NCI-H1417 treated with DMSO at 0.1 percent for 48 hours (cell line): Measurements from ENCODE around the gene CHST5.

Source experiments
- DNase-seq: peaks from one replicate; lab custom pipeline; 2025; lab: John Stamatoyannopoulos, UW

The CHST5 gene

GRCh38 chr16:75535901-75536300 is at the start of gene CHST5:
TSS of gene CHST5 (minus strand) at chr16:75536108. CDS start at chr16:75530384, 5,724 bp downstream.
- DNase-seq, result no peak

DNA sequence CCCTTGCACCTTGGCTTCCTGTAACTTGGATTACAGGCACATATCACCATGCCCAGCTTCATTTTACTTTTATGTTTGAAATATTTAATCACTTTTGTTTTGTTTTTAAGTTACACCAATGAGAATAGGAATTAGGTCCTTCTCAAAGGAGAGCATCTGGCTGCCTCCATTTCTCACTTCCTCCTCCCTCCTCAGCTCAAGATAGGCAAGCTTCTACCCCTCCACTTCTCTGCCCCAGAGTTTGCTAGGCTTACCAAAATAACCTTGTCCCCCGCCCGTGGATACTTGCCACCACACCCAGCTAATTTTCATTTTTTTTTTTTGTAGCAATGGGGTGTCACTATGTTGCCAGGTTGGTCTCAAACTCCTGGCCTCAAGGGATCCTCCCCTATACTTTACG is 48.2 kb upstream of the CHST5 start:
- DNase-seq, result no peak

GRCh38 chr16:75579281-75579834 is 43.5 kb upstream of the CHST5 start:
- no peak for DNase-seq

DNA sequence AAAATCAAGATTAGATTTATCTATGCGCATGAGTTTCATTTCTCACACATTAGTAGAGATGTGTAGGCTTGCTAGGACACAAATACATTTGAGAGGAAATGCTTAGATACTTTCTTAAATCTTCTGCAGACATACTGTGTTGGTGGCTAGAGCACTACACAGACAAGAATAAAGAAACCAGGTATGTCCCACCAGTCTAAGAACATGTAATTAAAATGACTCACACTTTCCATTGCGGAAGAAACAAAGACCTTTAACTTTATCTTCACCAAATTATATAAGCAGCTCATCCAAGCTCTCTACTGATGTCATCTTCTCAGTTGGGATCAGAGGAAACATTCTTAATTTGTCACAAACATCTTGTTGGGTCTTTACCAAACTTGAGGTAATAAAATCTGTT is 42.8 kb upstream of the CHST5 start:
- no peak for DNase-seq

DNA sequence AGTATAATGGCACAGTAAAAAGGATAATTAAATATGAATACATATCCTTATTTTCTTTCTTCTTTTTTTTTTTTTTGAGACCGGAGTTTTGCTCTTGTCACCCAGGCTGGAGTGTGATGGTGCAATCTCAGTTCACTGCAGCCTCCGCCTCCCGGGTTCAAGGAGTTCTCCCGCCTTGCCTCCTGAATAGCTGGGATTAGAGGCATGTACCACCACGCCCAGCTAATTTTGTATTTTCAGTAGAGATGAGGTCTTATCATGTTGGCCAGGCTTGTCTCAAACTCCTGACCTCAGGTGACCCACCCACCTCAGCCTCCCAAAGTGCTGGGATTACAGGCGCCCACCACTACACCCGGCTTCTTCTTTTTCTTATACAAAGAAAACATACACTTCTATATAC is 42.3 kb upstream of the CHST5 start:
- no peak for DNase-seq

DNA sequence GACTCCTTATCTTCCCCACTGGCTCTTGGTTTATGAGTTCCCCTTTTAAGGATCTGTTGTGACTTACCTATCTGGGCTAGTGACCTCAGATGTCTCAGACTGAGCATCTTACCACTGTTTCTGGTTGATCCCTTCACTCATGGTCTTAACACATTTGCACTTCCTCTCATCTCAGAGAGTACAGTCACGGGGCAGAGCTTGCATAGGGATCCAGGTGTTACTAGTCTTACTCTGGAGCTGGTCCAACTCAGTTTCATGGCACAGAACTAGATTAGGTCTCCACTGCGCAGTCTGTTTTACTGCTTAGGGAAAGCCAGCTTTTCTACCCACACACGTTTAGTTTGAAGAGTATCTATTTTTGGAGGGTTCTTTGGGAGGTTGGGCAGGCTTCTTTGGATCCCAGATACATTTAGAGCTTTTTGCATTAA is 40.5 kb upstream of the CHST5 start:
- no peak for DNase-seq

DNA sequence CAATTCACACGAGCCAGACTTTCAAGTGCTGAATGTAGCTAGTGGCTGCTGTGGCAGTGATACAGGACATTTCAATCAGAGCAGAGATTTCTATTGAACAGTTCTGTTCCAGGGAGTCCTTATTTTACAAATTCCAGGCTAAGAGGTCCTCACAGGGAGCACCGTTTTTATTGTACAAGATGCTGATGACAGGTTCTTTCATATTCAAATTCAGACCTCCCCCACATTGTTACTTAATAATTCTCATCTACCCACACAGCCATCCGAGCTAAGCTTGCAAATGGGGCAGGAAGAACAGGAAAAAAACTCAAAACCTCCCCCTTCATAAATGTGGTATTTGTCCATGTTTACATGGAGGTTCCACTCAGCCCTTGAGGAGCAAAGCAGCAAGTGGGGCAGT is 40.0 kb upstream of the CHST5 start:
- no peak for DNase-seq

GRCh38 chr16:75573955-75574354 is 38.0 kb upstream of the CHST5 start:
- no peak for DNase-seq

DNA sequence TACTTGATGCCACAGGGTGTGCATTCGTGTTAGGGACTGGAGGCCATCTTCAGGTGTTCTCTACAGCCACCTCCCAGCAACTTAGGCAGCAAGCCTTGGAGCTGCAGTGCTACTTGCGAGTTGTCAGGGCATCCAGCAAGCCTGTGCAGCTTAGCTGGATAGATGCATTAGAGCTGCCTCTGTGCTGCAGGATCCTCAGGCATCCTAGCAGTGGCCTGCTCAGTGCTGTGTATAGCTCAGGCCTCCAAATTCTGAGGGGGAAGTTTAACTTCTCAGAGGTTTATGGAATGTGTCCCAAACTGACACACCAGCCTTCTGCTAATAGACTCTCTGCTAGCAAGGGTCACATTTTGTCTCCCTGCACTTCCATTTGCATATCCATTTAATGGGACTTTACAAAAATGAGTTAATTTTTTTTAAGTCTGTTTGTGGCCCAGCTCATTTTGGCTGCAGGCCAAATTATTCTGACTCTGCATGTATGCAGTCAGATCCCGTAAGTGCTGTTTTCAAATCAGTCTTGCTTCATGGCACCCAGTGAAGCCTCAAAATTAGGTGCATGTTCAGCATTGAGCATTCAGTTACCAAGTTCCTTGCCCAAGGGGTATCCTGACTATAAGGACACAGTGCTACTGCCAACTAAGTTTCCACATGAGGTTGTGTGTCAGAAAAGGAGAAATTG is 37.1 kb upstream of the CHST5 start:
- DNase-seq, result no peak

GRCh38 chr16:75570396-75571065 is 34.6 kb upstream of the CHST5 start:
- DNase-seq, result no peak

DNA sequence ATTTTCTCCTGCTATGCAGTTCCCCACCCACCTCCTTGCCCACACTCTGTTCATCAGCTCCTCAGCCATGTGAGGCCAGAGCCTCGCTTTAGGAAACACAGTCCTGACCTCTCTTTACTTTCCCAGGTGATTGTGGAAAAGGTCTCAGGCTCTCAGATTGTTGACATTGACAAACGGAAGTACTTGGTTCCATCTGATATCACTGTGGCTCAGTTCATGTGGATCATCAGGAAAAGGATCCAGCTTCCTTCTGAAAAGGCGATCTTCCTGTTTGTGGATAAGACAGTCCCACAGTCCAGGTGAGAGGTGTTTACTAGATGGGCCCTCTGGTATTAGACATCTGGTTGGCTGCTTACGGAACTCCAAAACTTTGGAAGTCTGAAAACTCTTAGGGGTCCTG is 32.0 kb upstream of the CHST5 start:
- DNase-seq, result no peak

DNA sequence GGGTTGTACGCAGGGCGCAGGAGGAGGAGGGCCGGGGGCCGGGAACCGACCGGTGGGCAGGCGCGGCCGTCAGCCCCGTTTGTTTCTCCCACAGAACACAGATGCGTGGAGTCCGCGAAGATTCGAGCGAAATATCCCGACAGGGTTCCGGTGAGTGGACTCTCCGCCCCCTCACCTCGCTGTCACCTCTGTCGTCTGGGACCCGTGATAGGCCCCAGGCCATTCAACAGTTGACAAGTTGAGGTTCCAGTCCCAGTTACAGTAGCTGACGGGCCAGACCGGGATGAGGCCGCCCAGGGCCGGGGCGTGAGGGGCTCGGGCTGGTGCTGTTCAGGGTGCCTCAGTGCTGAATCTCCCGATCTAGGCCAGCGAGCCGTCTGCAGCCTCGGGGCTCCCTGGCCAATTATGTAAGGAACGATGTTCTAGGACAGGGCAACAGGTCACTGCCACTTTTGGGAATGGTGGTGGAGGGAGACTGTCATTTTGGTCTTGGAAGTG is 30.9 kb upstream of the CHST5 start:
- DNase-seq, result no peak

DNA sequence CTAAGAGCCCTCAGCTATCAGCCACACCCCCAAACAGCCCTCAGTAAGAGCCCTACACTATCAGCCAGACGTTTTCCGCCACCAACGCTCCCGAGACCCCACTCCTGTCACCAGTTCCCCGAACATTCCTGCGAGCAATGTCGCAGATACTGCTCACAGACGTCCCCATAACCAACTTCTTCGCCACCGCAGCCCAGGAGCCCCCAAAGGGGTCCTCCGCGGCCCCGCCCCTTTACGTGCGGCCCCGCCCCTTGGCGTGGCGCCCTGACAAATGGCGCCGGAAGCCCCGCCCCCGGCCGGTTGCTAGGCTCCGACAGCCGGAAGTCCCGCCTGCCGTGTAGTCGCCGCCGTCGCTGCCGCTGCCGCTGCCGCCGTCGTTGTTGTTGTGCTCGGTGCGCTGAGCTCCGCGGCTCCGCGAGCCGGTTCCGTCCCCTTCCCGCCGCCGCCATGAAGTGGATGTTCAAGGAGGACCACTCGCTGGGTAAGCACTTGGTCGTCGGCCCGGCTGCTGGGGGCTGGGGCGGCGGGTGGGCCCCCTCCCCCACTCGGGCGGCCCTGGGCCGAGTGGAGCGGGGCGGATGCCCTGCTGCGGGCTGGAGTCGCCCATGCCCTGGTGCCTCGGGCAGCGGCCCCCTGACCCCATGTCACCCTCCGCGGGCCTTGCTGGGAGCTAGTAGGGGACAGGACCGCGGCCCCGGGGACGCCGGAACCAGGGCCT is 30.3 kb upstream of the CHST5 start, which contains the start of gene GABARAPL2:
GABARAPL2 (plus strand) TSS at position 340 of the 718 bp plus-strand sequence; CDS start at position 448, 108 bp downstream.
- peak; percentile 17 for DNase-seq

DNA sequence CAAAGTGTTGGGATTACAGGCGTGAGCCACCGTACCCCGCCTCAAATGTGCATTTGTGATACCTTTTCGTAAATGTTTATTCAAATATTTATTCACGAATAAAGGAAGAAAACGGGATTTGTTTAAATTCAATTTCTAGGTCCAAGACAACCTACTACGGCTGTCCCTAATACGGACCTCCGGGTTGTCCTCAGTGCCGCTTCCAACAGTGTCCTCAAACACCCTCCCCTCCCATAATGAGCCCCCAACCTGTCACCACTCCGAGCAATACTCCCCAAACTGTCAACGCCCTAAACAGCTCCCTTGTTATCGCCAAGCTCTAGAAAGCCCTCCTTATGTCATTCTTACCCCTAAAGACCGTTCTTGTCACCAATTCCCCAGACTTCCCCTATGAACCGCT is 29.7 kb upstream of the CHST5 start:
- no peak for DNase-seq

DNA sequence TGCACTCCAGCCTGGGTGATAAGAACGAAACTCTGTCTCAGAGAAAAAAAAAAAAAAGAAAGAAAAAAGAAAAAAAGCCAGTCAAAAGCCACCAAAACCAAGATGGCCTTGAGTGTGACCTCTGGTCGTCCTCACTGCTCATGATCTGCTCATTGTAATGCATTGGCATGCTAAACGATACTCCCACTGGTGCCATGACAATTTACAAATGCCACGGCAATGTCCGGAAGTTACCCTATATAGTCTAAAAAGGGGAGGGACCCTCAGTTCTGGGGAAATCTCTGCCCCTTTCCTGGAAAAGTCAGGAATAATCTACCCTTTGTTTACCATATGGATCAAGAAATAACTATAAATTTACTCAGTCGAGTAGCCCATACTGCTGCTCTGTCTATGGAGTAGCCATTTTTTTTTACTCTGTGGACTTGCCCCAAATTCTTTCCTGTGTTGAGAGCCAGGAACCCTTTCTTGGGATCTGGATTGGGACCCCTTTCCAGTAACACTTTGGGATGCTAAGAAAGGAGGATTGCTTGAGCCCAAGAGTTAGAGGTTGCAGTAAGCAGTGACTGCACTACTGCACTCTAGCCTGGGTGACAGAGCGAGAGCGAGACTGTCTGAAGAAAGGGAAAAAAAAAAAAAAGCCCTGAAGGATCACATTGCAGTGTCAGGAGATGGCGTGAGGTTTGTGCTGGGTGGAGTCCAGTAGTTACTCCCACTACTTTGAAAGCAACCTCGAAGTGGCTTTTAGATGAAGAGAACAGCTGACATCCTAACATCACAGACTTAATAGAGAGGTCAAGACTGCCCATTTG is 23.9 kb upstream of the CHST5 start:
- DNase-seq, result no peak

- DNase-seq, result no peak
Measured at GRCh38 chr16:75558846-75559401, 23.0 kb upstream of the CHST5 start.

DNA sequence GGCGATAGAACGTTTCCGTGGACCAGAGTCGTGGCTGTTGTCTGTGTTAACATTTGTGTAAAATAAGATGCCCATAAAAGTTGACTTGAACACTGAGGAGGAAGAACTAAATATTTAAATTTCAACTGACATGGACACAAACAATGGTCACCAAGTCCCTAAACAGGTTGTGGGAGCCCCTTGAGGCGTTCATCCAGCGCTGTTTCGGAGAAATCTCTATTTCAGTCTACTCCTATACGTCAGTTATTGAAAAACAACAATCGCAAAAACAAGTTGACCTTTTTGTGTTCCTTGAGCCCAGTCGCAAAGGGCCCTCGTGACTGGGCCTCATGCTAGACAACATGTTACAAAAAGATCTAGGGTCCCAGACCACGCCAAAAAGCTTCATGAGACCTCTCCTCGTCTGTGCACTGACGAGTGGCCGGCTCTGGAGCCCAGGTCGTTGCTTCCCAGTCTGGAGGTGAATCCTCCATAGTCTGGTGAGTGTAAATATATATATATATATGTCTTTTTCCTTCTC is 20.6 kb upstream of the CHST5 start:
- no peak for DNase-seq

GRCh38 chr16:75555707-75556430 is 20.0 kb upstream of the CHST5 start, which contains the start of gene TMEM231:
TSS of gene TMEM231 (minus strand) at chr16:75556252. CDS start at chr16:75556209, 43 bp downstream.
- DNase-seq, result peak; percentile 62

DNA sequence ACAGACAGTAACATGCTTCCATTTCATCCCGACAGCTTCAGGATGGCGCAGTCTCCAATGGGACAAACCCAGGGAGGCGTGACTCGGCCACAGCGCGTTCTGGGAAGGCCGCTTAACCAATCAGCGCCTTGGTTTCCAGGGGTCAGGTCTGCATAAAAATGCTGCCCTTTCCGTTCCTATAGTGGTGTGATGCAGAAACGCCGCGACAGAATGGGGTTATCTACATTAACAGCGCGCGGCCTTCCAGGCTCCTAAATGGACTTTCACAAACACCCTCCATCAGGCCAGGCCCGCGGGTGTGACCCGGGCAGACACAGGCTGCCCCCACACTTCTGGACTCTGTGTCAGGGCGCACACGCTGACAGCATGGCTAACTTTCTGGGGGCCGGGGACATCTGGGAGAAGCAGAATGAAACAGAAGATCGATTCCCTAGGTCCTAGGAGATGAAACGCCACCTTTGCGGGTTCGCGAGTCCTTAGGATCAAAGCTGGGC is 19.4 kb upstream of the CHST5 start:
- DNase-seq, result no peak

- DNase-seq, result no peak
Measured at GRCh38 chr16:75552951-75553350, 17.0 kb upstream of the CHST5 start.
